Stimulated activated CD4-positive, alpha-beta T cell treated with anti-CD3 and anti-CD28 coated beads, Interleukin-4, amount 100 ng/mL, for 48 hours (primary cell): ENCODE results near the gene LHFPL6.

Experiments
- DNase-seq, 2 donors: peaks; one replicate each; pipeline ENCODE4 v3.0.0-alpha.2; 2020; ENCODE audit warnings: low read depth in 2 of 2

LHFPL6 gene

DNA sequence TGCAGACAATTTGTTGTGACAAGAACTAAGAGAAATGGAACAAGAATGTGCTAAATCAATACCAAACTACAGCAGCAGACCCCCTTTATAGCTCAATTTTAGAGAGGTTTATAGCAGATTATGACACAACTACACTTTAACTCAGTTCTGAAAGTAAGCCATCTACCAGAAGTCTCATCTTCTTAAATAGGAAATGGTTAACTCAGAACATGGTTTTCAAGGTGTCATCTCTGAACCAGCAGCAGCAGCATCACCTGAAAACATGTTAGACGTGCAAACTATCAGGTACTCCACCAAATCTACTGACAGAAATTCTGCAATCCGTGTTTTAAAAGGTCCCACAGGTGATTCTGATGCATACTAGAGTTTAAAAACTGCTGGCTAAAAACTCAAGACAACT lies 6.8 kb downstream of the LHFPL6 start:
- DNase-seq, result no peak

DNA sequence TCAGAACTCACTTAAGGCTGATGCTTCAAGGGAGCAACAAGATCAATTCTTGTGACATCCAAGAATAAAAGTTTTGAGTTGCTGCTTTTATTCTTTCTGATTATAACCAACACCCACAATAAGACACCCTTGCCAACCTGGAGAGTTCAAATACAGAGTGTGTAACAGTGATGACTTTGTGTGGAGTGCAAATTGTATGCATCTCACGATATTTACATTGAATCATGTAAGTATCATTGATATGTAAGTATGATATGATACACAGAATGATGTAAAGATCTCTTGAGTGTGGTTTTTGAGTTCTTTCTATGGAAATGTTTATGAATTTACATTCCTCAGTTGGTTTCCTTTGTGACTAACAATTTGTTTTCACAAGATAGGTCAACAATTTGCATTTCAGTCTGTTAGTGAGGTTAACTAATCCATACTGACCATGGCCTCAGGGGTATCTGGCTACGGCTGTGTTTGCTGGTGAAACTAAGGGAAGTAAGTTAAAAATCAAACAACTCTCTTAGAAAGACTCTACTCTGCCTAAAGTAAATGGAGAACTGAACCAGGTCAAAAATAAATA lies 12.4 kb downstream of the LHFPL6 start:
- no peak for DNase-seq

DNA sequence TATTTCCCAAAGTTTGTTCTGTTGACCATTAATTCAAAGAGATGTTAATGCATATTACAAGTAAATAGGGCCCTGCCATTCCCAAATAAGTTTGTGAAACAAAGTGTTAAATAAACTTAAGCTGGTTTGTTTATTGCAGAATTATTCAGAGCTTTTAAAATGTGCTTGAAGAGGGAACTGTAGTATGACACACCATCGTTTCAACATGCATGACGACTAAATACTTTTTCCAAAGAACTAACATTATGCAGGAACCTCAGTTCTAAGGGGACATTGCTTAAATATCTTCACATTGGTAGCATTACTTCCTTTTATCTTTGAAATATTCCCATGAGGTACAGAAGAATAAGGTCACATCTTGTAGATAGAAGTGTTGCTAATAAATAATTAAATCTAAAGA lies 14.6 kb downstream of the LHFPL6 start:
- DNase-seq, result no peak

DNA sequence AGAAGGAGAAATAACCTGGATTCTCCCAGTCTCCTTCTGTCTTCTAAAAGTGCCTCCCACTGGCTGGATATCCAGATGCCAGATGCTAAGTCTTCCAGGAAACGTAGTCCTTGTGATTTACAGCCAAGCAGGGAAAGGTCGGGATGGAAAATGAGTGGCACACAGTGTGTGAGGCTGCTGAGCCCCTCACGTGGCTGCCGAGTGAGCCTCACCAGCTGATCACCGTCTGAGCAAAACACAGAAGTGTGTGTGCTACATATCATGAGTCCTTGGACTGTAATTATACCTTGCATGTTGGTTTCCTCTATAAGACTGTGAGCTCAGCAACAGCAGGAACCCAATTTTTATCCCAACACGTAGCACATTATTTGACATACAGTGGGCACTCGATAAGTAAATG lies 15.1 kb downstream of the LHFPL6 start:
- no peak for DNase-seq

DNA sequence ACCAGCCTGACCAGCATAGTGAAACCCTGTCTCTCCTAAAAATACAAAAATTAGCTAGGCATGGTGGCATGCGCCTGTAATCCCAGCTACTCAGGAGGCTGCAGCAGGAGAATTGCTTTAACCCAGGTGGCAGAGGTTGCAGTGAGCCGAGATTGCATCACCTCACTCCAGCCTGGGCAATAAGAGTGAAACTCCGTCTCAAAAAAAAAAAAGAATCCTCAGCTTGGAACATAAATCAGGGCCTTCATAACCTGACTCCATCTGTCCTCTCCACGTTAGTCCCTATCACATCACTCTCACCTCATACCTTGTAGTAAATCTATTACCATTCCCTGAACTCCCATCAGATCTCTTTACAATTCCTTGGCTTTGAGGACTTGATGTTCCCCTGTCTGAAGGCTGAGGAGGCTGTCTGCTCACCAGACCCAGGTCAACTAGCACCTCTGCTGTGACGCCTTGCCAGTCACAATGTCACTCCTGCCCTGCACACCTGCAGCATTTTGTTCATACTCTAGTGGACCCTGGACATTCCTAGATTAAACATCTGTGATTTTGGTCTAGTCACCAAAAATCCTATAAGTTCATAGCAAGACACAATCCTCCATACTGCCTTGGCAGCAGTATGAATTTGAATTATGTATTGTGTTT lies 15.9 kb downstream of the LHFPL6 start:
- DNase-seq, result no peak

DNA sequence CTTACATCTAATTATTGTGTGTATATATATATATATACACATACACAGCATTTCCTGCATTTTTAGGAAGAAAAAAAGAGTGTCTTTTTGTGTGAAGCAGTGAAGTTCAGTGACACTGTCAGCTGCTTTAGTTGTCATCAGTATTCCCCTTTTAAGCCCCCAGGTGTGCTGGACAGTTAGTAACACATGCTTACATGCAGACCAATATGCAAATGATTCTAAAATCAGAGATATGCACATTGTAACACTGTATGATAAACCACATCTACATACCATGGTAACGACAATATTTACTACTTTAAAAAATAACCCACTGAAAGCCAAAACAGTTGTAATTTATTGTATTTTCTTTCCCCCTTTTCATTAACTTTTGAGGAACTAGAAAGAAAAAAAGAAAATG lies 16.8 kb downstream of the LHFPL6 start:
- DNase-seq, result no peak

DNA sequence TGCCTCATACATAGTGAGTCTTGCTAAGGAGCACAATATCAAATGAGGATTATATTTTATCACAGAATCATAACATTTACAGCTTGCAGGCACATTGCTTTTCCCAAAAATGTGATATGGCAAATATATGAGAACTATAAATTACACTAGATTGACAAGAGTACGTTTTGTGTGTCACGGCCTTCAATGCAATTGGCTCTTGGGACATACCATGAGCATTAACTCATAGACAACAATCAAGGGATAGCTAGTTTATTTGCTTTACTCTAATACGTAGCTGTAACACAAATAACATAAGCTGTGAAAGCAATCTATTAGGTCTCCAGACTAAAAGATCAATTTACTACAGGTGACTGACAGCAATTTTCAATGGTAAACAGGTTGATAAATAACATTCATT lies 17.8 kb downstream of the LHFPL6 start:
- no peak for DNase-seq

DNA sequence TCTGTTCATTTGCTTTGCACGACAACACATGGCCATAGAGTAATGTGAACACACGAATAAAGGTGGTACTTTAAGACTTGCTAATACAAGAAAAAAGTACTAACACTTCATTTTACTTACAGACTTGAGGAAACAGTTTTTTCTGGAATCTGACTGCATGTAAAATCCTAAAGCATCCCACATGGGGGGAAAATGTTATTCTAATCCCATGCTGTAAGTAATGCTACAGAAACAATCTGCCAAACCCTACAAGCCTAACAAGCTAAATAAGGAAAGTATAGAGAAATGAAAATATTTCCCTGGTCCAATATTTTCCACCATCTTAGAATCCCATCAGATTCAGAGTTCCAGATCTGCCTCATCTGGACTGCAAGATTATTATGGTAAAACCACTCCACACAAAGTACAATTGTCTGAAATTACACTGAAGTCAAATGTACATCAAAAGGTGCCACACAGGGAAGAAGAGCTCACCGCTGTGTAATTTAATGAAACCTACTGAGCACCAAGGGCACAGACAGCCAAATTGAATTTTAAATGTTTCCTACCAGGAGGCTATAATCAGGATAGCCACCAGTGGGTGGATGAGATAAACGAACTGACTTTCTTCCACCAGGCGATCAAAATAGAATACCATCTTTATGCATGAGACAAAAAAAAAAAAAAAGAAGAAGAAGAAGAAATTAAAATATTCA lies 22.0 kb downstream of the LHFPL6 start:
- DNase-seq, result no peak

DNA sequence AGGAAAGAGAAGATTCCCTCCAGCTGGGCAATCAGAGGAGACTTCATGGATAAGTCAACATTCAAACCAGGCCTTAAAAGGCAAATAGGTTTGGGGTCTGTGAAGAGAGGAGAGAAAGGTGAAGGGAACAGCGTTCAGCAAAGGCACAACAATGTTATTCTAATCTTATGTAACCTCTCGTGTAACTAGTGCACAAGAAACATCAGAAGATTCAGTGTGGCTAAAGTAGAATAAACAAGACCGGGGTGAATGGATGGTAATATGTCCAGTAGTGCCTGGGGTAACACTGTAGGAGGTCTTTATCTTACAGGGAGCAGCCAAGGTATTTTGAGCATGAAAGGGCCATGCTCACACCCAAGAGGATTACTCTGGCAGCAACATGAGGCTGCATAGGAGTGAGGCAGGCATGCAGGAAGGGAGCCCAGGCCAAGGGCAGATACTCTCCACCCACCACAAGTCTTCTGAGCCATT lies 24.1 kb downstream of the LHFPL6 start:
- DNase-seq, result no peak

DNA sequence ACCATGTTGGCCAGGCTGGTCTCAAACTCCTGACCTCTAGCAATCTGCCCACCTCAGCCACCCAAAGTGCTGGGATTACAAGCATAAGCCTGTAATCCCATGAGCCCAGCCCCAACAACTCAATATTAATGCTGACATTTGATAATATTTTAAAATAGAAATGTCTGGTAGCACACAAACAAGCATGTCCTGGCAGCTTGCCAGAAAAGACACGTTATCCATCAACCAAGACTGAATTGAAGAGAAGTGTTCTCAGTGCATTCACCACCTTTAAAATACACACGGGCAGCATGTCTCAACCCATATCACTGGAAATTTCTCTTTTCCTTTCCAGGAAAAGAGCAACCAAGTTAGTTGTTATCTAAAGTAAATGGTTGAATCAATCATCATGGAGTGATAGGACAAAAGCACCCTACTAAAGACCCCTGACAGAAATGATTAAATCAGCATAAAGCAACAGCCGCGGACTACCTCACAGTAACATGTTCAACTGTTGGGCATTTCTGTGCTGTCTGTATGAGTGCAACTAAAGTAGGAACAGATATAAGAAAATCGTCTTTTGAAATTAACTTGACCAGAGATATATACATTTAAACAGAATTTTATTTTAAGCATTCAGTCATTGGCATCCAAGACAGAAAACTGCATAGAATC lies 25.0 kb downstream of the LHFPL6 start:
- DNase-seq, result no peak

DNA sequence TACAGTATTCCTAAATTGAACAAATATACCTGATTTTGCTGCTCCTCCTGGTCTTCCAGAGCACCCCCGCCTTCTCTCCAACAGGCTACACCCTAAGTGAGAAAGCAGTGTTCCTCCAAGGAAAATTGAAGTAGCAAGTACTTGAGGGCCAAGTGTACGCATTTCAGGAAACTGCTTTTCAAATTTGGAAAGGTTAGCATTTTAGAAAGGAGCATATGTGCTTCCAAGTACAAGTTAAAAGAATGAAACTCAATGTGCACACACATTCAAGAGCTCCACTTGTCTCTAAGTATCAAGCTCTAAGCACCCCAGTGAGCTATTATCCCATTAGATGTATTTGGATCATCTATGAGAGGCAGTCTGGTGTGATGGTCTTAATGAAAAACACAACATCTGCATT lies 25.8 kb downstream of the LHFPL6 start:
- DNase-seq, result no peak

DNA sequence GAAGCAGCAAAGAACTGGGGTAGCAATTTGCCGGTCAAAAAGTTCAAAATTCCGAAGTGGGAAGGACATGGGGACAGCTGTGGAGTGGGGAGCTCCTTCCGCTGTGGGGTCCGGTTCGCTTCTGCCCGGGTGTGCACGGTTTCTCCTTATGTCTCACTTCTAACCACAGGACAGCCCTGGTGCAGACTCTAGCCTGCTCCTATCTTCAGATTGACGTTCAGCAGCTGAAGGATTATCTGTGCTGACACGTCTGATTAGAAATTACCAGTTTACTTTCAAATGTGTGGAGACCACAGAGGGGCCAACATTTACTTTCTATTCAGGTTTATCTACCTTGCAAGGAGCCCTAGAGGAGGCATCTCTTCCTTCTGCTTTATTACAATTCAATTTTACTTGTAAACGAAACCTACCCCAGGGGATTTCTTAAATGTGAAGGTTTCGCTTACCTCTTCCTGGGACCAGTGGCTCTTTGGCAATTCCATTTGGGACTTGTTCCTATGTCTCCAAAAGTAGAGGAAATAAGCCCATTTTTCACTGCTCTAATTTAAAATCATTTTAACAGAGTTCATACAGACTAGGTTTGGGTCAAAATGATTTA lies 27.3 kb downstream of the LHFPL6 start:
- DNase-seq, result no peak

DNA sequence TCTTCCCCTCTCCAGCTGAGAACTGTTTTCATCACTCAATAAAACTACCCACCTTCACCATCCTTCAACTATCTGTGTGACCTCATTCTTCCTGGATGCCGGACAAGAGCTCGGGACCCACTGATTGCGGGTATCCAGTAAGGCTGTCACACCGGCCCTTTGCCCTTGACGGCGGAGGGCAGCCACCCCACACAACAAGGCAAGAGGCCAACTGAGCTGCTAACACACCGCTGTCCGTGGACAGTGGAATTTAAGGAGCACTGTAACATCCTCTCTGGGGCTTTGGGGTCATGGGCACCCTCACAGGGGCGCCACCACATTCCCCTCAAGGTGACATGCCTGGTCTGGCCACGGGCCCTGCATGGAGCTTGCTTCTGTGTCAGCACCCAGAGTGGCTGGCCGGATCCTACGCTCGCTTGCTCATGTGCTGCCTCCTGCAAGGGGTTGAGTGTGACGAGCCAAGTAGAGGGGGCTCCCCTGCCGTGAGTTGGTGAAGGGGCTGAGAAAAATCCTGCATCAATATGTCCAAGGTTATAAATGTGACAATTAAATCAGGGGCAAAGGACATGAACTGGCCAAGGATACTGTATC lies 31.4 kb downstream of the LHFPL6 start:
- no peak for DNase-seq

DNA sequence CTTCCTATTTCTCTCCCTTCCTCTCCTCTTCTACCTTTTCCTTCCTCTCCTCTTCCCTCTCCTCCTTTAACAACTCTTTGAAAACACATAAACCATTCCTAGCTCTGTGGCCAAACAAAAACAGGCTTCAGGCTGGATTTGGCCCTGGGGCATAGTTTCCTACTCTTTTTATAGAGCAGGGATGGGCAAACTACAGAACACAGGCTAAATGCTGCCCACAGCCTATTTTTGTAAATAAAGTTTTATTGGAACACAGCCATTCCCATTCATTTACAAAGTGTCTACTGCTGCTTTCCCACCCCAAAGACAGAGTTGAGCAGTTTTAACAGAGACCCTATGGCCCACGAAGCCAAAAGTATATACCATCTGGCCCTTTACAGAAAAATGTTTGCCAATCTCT lies 35.4 kb downstream of the LHFPL6 start:
- no peak for DNase-seq

DNA sequence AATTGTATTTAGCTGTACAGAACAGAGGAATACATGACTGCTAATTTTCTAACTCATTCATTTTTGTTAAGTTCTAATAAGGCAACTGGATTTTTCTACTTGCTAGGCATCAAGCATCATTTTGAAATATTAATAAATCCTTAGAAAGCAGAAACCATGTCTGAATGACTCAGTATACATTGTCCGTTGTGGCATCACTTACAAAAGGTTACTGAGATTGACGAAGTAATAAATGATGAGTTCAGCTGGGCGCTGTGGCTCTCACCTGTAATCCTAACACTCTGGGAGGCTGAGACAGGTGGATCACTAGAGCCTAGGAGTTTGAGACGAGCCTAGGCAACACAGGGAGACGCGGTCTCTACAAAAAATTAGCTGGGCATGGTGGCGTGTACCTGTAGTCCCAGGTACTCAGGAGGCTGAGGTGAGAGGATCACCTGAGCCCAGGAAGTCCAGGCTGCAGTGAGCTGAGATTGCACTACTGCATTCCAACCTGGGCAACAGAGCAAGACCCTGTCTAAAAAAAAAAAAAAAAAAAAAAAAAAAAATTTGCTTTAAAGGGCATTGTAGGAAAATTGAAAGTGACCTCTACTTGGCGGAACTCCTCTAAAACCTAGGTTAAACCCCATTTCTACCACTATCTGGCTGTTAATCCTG lies 36.6 kb downstream of the LHFPL6 start:
- DNase-seq, result no peak

DNA sequence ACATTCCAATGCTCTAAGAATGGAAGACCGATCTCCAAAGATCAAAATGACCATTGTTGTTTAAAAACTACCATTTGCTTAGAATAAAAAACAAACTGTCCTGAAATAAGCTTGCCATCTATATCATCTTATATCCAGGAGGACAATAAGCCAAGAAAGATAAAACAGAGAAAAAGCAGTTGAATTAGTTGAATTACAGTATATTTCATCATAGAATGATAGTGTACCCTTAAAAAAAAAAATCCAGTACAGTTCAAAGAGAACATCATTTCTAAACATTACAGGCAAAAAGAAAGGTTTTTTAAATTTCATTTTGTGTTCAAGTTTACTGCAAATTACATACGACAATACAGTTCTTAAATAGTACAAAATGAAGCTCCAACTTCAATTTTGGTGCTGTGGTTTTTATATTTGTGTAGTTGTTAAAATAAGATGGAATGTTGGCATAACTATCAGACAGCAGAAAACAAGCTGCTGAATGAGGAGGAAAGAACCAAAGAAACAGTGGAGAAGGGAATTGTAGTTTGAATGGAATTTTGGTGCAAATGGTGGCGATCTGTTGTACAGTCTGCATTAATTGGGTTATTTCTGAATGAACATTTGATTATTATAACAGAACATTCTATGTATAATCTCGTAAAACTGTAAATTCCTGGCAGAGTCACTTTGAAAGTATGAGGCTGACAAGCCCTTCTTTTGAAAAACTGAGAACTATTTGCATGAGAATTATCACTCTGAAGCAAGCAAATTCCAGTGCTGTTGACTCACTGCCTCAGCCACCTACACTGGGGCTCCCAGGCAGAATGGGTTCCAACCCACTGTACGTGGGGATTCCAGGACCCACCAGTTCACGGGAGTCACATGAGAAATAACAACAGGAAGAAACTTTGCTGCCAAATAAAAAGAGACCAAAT lies 37.7 kb downstream of the LHFPL6 start:
- no peak for DNase-seq

DNA sequence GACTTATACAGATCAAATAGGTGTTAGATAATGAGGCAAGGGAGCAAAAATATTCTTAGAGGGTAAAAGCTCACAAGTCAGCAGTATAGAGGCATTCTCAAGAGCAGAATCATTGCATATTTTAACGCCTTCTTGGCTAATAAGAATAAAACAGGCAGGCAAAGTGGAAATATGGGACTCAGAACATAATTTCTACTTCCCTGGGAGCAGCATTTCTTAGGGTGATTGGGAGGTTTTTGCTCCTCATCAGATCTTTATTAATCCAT lies 39.6 kb downstream of the LHFPL6 start:
- DNase-seq, result no peak

DNA sequence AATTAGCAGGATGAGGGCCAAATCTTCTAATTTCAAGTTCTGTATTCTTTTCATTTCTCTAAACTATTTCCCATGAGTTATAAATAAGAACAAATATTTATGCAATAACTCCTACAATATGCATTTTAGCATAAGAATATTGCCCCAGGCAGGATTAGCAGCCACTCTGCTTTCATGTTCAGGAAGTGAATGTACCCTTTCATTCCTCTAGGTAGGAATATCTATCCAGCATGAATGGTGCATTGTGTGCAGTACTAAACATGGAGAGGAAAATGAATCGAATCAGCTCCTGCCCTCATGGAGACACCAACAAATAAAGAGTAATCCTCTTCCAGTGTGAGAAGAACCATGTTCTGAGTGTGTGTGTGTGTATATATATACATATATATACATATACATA lies 41.0 kb downstream of the LHFPL6 start:
- DNase-seq, result no peak

DNA sequence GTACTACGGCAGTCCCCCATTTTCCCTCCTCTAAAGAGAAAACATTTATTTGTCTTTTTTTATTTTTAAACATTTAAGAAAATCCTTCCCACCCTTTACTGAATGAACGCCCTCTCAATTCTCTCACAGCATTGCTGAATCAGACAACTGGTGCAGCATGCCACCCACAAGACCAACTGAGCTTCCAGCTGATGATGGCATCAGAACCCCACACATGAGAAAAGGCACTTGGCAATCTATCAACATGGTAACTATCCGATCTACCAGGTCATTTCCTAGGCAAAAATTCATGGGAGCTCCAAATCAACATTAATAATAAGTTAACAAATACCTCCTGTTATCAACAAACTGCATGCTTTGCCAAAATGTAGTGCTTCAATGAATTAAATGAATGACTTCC lies 43.1 kb downstream of the LHFPL6 start:
- no peak for DNase-seq

DNA sequence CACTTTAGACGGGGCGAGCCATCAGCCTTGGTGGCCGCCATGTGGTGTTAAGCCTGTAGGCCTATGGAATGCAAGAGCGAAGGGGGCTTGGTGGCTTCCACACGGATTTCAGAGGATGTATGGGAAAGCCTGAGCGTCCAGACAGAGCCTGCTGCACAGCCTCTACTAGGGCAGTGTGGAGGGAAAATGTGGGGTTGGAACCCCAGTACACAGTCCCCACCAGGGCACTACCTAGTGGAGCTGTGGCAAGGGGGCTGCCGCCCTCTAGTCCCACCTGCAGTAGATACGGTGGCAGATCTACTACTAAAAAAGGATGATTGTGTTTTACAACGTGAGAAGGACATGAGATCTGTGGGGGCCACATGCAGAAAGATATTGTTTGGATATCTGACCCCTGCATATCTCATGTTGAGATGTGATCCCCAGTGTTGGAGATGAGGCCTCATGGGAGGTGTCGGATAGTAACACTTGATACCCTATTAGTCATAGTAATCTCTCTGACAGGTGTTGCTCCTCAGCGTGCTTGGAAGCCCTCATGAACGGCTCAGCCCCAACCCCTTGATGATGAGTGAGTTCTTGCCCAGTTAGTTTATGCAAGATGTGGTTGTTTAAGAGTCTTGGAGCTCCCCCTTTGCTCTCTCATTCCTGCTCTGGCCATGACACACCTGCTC lies 45.6 kb downstream of the LHFPL6 start:
- no peak for DNase-seq
